ENCODE data around the gene SRP14.
A peak's percentile ranks its signal among the peaks of the same experiment; 100 is the strongest.
"Not testable (repeated sequence)": the region's sequence is repeated elsewhere in the genome, so short reads cannot be mapped to it uniquely, and the experiment has no call there.

The SRP14 gene

DNA sequence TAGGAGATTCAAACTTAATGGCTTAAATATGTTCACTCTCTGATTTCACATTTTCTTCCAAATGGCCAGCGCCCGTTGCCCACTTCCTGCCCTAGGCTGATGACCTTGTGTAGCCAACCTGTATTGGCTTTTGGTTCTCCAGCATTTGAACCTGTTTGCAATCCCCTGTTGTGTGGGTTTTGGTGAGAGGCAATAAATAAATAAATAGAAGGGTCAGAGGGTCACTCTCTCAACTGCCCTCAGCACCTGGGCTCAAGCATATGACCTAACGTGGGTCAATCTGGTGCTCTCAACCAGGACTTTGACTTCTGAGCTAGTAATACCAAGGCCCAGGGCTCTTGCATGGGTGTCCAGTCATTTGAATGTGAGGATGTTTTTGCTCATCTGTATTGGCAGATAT is 1.8 kb upstream of the SRP14 start:
- TF ChIP-seq, protein P1, sequence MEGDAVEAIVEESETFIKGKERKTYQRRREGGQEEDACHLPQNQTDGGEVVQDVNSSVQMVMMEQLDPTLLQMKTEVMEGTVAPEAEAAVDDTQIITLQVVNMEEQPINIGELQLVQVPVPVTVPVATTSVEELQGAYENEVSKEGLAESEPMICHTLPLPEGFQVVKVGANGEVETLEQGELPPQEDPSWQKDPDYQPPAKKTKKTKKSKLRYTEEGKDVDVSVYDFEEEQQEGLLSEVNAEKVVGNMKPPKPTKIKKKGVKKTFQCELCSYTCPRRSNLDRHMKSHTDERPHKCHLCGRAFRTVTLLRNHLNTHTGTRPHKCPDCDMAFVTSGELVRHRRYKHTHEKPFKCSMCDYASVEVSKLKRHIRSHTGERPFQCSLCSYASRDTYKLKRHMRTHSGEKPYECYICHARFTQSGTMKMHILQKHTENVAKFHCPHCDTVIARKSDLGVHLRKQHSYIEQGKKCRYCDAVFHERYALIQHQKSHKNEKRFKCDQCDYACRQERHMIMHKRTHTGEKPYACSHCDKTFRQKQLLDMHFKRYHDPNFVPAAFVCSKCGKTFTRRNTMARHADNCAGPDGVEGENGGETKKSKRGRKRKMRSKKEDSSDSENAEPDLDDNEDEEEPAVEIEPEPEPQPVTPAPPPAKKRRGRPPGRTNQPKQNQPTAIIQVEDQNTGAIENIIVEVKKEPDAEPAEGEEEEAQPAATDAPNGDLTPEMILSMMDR (conservative IDR thresholded peaks at IDR 0.05; ENCODE audit: low read length), result no peak
- H3K4me3 ChIP-seq (ENCODE audit: low read length), result no peak overlapping the region
- DNase-seq (ENCODE audit: low read depth), result no peak

DNA sequence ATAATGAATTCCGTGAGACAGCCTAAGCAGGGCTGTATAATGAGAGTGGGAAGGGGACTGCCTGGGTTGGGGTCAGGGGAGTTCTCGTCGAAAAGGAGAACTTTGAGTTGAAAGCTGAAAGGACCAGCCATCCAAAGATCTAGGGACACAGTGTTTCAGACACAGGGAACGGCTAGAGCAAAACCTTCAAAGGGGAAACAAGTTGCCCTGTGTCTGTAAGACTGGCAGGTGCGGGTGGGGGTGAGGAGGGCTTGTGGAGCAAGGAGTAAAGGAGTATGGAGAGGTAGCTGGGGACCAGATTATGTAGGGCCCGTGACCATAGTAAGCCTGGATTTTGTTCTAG is 1.3 kb upstream of the SRP14 start:
- no peak overlapping the region for H3K4me3 ChIP-seq (ENCODE audit: low read length)
- no peak for DNase-seq (ENCODE audit: low read depth)
- TF ChIP-seq, protein P1 (conservative IDR thresholded peaks at IDR 0.05; ENCODE audit: low read length), result no peak

DNA sequence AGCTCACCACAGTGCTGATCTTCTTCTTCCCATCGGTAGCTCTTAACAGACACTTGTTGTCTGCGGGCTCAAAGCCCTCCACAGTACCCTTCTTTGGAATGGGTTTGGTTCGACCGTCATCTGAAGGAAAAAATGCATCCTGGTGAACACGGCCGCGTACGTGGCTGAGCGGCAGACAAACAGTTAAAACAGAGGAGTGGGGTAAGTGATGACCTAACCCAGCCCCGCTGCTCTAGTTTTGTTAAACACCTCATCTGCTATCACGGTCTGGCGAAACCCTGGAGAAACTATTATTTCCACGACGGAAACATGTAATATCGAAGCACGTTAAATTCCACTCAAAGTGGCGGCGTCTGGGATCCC is 725 bp downstream of the SRP14 start:
- TF ChIP-seq, protein P1 (conservative IDR thresholded peaks at IDR 0.05; ENCODE audit: low read length), result no peak
- DNase-seq (ENCODE audit: low read depth), result peak; percentile 24
- H3K4me3 ChIP-seq (ENCODE audit: low read length), result peak overlapping the region; percentile 92

GRCh38 chr15:40037721-40038120 is 1.3 kb downstream of the SRP14 start:
- DNase-seq (ENCODE audit: low read depth), result no peak
- H3K4me3 ChIP-seq (ENCODE audit: low read length), result peak overlapping the region; percentile 92
- TF ChIP-seq, protein P1 (conservative IDR thresholded peaks at IDR 0.05; ENCODE audit: low read length), result no peak

DNA sequence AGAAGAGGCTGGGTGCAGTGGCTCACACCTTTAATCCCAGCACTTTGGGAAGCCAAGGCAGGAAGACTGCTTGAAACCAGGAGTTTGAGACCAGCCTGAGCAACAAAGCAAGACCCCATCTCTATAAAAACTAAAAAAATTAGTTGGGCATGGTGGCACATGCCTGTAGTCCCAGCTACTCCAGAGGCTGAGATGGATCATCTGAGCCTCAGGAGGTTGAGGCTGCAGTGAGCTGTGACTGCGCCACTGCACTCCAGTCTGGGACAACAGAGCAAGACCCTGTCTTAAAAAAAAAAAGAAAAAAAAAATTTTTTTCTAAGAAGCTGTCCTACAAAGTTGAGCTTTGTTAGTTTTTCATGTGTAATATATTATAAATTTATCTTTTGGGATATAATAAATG is 3.8 kb downstream of the SRP14 start:
- H3K4me3 ChIP-seq (ENCODE audit: low read length); DNase-seq (ENCODE audit: low read depth): not testable (repeated sequence)

DNA sequence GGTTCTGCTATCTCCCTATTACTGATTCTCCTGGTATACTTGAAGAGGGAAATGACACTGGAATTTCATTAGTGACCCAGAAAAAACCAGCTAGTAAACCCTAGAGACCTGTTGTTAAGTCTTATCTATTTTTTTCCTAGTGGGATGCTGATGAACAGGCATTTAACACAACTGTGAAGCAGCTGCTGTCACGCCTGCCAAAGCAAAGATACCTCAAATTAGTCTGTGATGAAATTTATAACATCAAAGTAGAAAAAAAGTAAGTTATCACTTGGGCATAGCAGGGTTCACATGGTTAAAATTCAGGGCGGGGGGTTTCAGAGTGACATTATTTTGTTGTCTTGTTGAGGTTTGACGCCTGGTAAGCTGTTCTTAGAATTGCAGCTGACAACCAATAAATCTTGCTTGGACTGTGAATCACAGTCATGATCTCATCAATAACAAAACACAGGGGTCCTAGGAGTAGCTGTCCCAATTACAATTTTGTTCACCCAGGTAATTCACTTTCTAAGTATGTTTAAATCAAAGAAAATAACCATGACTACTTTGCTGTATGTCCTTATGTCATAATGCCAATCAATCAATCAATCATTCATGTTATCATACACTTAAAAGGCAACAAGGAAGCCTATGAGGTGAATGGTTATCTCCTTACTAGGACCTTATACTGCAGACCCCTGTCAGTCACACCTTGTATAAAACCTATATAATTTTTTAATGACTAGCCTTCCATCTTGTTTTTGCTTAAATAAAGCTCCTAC is 4.6 kb downstream of the SRP14 start:
- H3K4me3 ChIP-seq (ENCODE audit: low read length), result no peak overlapping the region
- TF ChIP-seq, protein P1 (conservative IDR thresholded peaks at IDR 0.05; ENCODE audit: low read length), result no peak
- no peak for DNase-seq (ENCODE audit: low read depth)

DNA sequence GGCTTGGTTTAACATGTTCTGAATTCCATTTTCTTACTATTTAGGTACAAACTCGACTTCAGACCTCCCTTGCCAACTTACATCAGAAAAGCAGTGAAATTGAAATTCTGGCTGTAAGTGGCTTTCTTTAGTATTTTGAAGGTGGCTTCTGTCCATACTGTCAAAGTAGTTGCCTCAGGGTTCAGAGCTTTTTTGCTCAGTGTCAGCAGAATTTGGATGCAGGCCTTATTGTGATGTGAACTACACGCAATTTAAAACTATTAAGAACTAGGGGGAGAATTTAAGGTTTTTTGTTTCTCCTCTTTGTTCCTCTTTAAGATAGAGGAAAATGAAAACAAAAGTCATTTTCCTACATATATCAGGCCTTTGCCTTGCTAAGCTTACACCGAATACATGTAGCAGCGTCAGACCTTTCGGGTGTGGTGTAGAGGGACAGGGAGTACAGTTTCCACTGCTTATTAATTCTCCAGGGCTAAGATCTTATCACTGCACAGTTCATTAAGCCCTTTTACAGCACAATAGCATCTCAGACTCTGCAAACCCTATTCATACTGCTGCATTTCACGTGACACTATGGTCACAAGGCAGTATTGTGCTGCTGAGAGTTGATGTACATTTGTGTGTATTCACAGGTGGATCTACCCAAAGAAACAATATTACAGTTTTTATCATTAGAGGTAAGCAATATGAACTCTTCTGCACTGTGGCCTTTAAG is 6.7 kb downstream of the SRP14 start:
- TF ChIP-seq, protein P1 (conservative IDR thresholded peaks at IDR 0.05; ENCODE audit: low read length), result no peak
- no peak overlapping the region for H3K4me3 ChIP-seq (ENCODE audit: low read length)
- no peak for DNase-seq (ENCODE audit: low read depth)

Data from AG10803 (cell line).